Osteoblast (primary cell): ENCODE measurements around the gene TPST2. TPM values are rescaled to one million over a fixed set of nuclear protein-coding genes. Genes with fewer than 3 reads are reported as not detected.
A peak's percentile ranks its signal among the peaks of the same experiment; 100 is the strongest.

Experiments
- DNase-seq: peaks from one replicate; pipeline ENCODE4 v3.0.0; 2011; ENCODE audit warnings: low spot score, mixed read lengths; ENCODE audit not compliant: insufficient read length; ENCODE audit errors: missing footprints
- H2AFZ ChIP-seq: 2 replicates; pipeline ENCODE4 v1.6.0; 2011; ENCODE audit warnings: mild to moderate bottlenecking, low read length
- H3K27ac ChIP-seq: 2 replicates; pipeline ENCODE4 v1.5.1; 2011; ENCODE audit warnings: mild to moderate bottlenecking, low read depth, low read length, moderate library complexity
- H3K27me3 ChIP-seq: 2 replicates; pipeline ENCODE4 v1.6.0; 2012; ENCODE audit warnings: mild to moderate bottlenecking, control low read depth, inconsistent platforms, low read length, moderate library complexity; ENCODE audit not compliant: insufficient read depth
- H3K36me3 ChIP-seq: 2 replicates; pipeline ENCODE4 v1.5.1; 2011; ENCODE audit warnings: mild to moderate bottlenecking, low read length, control low read depth, moderate library complexity; ENCODE audit not compliant: insufficient read depth
- H3K4me1 ChIP-seq: 2 replicates; pipeline ENCODE4 v1.5.1; 2011; ENCODE audit warnings: mild to moderate bottlenecking, low read length, control low read depth, moderate library complexity; ENCODE audit not compliant: insufficient read depth
- H3K4me2 ChIP-seq: 2 replicates; pipeline ENCODE4 v1.6.0; 2011; ENCODE audit warnings: mild to moderate bottlenecking, low read length; ENCODE audit not compliant: insufficient read depth
- H3K4me3 ChIP-seq: fragments of 200-600 bp; sonication (generic); 3 replicates; pipeline ENCODE4 v1.5.1; 2012; ENCODE audit warnings: mild to moderate bottlenecking, low read length, inconsistent platforms; ENCODE audit not compliant: insufficient read depth
- H3K79me2 ChIP-seq: 2 replicates; pipeline ENCODE4 v1.6.0; 2012; ENCODE audit warnings: mild to moderate bottlenecking, low read length, control low read depth, inconsistent platforms; ENCODE audit not compliant: insufficient read depth
- H3K9me3 ChIP-seq: 2 replicates; pipeline ENCODE4 v1.5.1; 2011; ENCODE audit warnings: low read depth, low read length, control low read depth
- H4K20me1 ChIP-seq: 2 replicates; pipeline ENCODE4 v1.6.0; 2012; ENCODE audit warnings: mild to moderate bottlenecking, low read length, control low read depth; ENCODE audit not compliant: insufficient read depth
- total RNA-seq: library from RNA; depleted of rRNA; stranded (reverse); fragments of >200 nt; gene quantifications from 2 replicates; pipeline ENCODE4 v1.2.3, GENCODE V29; 2012
- TF ChIP-seq, protein P1 (sequence below): IDR thresholded peaks from 2 replicates; pipeline ENCODE4 v1.5.1; 2011; ENCODE audit warnings: mild to moderate bottlenecking, low read depth, low read length, moderate library complexity; ENCODE audit errors: extremely low read depth

TPST2 gene
- total RNA-seq, 1 donor = 98.4 TPM

GRCh38 chr22:26487996-26488395 is 101.9 kb downstream of the TPST2 start:
- peaks cover 25% of the 10 kb centered on the region for H3K79me2 ChIP-seq
- H2AFZ ChIP-seq = no peak overlapping the region
- no peak overlapping the region for H3K4me3 ChIP-seq
- no peaks in the 10 kb centered on the region for H3K27me3 ChIP-seq
- H3K9me3 ChIP-seq = no peaks in the 10 kb centered on the region
- no peaks in the 10 kb centered on the region for H4K20me1 ChIP-seq
- peaks cover 51% of the 10 kb centered on the region for H3K36me3 ChIP-seq
- TF ChIP-seq, protein P1, sequence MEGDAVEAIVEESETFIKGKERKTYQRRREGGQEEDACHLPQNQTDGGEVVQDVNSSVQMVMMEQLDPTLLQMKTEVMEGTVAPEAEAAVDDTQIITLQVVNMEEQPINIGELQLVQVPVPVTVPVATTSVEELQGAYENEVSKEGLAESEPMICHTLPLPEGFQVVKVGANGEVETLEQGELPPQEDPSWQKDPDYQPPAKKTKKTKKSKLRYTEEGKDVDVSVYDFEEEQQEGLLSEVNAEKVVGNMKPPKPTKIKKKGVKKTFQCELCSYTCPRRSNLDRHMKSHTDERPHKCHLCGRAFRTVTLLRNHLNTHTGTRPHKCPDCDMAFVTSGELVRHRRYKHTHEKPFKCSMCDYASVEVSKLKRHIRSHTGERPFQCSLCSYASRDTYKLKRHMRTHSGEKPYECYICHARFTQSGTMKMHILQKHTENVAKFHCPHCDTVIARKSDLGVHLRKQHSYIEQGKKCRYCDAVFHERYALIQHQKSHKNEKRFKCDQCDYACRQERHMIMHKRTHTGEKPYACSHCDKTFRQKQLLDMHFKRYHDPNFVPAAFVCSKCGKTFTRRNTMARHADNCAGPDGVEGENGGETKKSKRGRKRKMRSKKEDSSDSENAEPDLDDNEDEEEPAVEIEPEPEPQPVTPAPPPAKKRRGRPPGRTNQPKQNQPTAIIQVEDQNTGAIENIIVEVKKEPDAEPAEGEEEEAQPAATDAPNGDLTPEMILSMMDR = no peak
- DNase-seq = no peak
- no peak overlapping the region for H3K4me2 ChIP-seq
- H3K4me1 ChIP-seq = peaks cover 13% of the 10 kb centered on the region
- H3K27ac ChIP-seq = no peak overlapping the region

GRCh38 chr22:26486394-26486793 is 103.5 kb downstream of the TPST2 start:
- H3K4me3 ChIP-seq = no peak overlapping the region
- no peak overlapping the region for H3K27ac ChIP-seq
- no peak overlapping the region for H2AFZ ChIP-seq
- peaks cover 39% of the 10 kb centered on the region for H3K79me2 ChIP-seq
- H4K20me1 ChIP-seq = no peaks in the 10 kb centered on the region
- H3K4me1 ChIP-seq = peaks cover 23% of the 10 kb centered on the region
- TF ChIP-seq, protein P1 = no peak
- H3K9me3 ChIP-seq = no peaks in the 10 kb centered on the region
- H3K36me3 ChIP-seq = peaks cover 35% of the 10 kb centered on the region
- no peak for DNase-seq
- H3K4me2 ChIP-seq = no peak overlapping the region
- no peaks in the 10 kb centered on the region for H3K27me3 ChIP-seq

DNA sequence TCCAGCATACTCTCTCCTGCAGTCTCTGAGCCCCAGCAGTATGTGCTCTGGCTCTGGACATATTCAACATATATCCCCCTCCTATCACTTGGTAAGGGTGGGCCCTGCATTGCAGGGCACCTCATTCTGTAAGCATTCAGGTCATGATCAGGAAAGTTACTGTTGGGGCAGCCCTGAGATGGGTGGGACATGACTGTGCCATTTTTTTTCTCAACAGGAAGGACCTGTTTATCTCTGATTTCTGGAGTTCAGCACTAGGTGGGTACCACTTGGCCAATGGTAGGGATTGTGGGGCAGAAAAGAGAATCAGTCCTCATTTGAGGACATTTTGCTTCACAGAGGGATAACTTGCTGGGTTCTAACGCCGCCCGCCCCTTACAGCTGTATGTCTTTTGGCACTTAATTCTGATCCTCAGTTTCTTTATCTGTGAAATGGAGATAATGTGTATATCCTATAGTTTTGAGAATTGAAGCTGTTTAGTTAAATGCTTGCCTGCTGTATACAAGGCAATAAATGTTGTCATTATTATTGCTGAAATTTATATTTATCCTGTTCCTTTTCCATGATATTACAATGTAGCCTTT is 104.0 kb downstream of the TPST2 start:
- Histone ChIP-seq H3K9me3 (no peaks in the 10 kb centered on the region), H4K20me1 (no peaks in the 10 kb centered on the region), H3K27ac (peak overlapping the region; percentile 92), H3K4me2 (peak overlapping the region; percentile 82), H3K4me3 (no peak overlapping the region), H2AFZ (no peak overlapping the region), H3K4me1 (peaks cover 23% of the 10 kb centered on the region), H3K36me3 (peaks cover 30% of the 10 kb centered on the region), H3K27me3 (no peaks in the 10 kb centered on the region), H3K79me2 (peaks cover 44% of the 10 kb centered on the region)
- TF ChIP-seq, protein P1 = no peak
- DNase-seq = no peak

DNA sequence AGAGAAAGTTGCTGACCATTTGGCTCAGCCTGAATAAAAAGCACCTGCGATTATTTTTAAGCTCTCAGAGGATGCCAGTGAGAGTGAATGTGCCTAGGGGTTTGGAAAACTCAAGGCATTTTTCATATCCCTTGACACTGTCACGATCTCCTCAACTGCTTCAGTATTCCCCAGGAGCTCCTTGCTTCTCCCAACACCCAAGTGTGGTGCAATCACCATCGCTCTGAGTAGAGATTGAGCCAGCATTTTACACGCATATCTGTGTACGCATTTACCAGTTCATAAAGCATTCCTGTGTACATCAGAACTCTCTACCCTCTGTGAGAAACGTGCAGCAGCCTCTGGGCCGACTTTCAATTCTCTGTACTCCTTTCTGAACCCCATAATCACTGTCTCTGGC is 104.9 kb downstream of the TPST2 start:
- Histone ChIP-seq H4K20me1 (no peaks in the 10 kb centered on the region), H2AFZ (no peak overlapping the region), H3K27me3 (no peaks in the 10 kb centered on the region), H3K9me3 (no peaks in the 10 kb centered on the region), H3K4me1 (peaks cover 26% of the 10 kb centered on the region), H3K4me2 (peak overlapping the region; percentile 82), H3K36me3 (peaks cover 22% of the 10 kb centered on the region), H3K4me3 (peak overlapping the region; percentile 12), H3K79me2 (peaks cover 52% of the 10 kb centered on the region), H3K27ac (peak overlapping the region; percentile 92)
- TF ChIP-seq, protein P1 = no peak
- peak; percentile 73 for DNase-seq
